Measurements from ENCODE around the gene ANG. TPM values are rescaled to one million over a fixed set of nuclear protein-coding genes. Genes with fewer than 3 reads are reported as not detected.

The ANG gene
- total and polyA plus RNA-seq, 9 of the 15 experiments (the other 6 are each of a cell fraction or from before 2014, with no cell fraction given), result 0.21 to 0.73 (median 0.34) TPM; not detected in 4

DNA sequence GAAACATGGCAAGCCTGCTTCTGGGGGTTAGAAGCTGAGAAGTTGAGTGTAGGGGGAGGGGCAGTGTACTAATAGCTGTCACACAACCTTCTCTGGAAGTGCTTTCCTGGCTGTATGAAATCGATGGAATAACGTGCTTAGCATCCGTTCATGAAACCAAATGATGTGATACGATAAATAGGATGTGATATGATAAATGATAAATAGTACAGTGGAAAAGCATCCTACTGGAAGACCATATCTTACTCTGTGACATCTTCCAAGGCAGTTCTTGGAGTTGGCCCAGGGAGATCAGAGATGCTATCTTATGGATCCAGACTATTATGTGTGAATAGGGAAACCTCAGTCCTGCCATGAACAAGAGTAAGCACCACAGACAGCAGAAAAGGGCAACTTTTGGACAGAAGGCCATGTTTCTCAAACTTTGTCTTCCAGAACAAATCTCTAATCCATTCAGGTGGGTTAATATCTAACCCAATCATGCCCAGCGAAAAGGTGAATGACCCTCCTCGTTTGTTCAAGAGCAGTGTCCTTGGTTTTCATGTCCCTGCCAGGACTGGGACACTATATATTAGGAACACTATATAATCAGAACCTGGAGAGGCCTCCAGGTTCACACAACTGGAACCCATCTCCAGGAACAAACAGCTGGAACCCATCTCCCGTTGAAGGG is at the start of gene ANG (continued):
- TF ChIP-seq KDM4B (IDR thresholded peaks at IDR 0.05; ENCODE audit: borderline replicate concordance in 2 of 2, low read depth in 1 of 2) (no peak), ZNF347 (CRISPR knock-in tag; IDR thresholded peaks at IDR 0.05; ENCODE audit: low read depth) (no peak), ASH1L (IDR thresholded peaks at IDR 0.05; ENCODE audit: borderline replicate concordance, low read depth, partially characterized antibody) (no peak), RBM25 (IDR thresholded peaks at IDR 0.05; ENCODE audit: low read depth, low read length, severe bottlenecking) (no peak), FOXA3 (CRISPR knock-in tag; conservative IDR thresholded peaks at IDR 0.05 in 1 of 2, IDR thresholded peaks at IDR 0.05 in 1 of 2) (no peak), KDM1A (IDR thresholded peaks at IDR 0.05) (no peak), SMARCC2 (IDR thresholded peaks at IDR 0.05; ENCODE audit: low read depth) (no peak), HIVEP1 (CRISPR knock-in tag; IDR thresholded peaks at IDR 0.05) (no peak), EHMT2 (IDR thresholded peaks at IDR 0.05) (no peak), ZNF282 (CRISPR knock-in tag; IDR thresholded peaks at IDR 0.05) (no peak), SREBF2 (CRISPR knock-in tag; IDR thresholded peaks at IDR 0.05) (no peak)
- TF ChIP-seq, protein P1, sequence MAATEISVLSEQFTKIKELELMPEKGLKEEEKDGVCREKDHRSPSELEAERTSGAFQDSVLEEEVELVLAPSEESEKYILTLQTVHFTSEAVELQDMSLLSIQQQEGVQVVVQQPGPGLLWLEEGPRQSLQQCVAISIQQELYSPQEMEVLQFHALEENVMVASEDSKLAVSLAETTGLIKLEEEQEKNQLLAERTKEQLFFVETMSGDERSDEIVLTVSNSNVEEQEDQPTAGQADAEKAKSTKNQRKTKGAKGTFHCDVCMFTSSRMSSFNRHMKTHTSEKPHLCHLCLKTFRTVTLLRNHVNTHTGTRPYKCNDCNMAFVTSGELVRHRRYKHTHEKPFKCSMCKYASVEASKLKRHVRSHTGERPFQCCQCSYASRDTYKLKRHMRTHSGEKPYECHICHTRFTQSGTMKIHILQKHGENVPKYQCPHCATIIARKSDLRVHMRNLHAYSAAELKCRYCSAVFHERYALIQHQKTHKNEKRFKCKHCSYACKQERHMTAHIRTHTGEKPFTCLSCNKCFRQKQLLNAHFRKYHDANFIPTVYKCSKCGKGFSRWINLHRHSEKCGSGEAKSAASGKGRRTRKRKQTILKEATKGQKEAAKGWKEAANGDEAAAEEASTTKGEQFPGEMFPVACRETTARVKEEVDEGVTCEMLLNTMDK (IDR thresholded peaks at IDR 0.05; ENCODE audit: borderline replicate concordance, insufficient read depth, low read depth, low read length, poor library complexity, severe bottlenecking), result no peak
